GM21390 (cell line): ENCODE results near the gene PRTN3.

Source experiments
- ATAC-seq: cut with Tn5 transposase; IDR thresholded peaks from one replicate; pipeline ENCODE4 v1.9.1; 2021; ENCODE audit not compliant: unreplicated experiment

Gene PRTN3

DNA sequence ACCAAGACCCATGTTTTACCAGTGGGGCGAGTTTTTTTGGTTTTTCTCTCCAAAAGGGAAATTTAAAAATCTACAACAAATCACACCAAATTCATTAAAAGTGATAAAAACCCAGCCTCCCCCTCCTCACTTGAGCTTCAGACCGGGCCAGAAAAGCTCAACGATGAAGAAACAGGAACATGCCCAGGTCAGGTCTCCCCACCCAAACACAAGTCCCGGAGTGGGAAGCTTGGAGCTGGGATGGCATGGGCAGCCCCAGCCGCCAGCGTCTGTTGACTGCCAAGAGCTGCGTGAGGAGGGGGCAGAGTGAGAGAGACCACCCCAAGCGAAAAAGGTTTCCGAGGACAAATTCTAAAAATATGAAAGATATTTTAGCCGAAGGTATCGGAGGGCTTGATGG, 56.2 kb downstream of the PRTN3 start:
- ATAC-seq = no peak

DNA sequence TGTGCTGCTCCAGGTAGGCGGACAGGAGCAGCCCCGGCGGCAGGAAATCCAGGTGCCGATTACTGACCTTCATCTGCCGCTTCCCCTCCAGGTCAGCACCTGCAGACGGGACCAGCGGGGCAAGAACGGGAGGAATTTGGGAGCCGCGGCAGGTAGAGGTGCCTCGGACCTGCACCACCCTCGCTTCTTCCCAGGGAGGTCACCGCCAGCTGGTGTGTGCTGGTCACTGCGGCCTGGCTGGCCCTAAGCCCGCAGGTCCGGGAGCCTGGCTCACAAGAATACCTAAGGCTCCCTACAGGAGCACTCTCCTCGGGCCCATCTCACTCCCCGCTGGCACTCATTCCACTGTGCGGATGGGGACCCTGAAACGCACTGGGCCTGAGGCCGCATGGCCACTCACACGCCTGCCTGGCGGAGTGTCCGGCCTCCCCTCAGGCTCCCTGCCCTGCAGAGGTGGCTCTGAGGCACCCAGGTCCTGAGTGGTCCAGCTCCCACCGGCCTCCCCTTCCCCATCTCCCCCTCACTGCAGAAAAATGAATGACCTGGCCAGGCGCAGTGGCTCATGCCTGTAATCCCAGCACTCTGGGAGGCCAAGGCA, 56.7 kb downstream of the PRTN3 start:
- no peak for ATAC-seq
